Spinal cord (tissue), 10 donors: ENCODE results near the gene ANKRD11. TPM values are rescaled to one million over a fixed set of nuclear protein-coding genes. Genes with fewer than 3 reads are reported as not detected.

Experiments used
- DNase-seq, 6 donors: peaks; one replicate each; pipeline versions ENCODE4 v3.0.0 to v3.0.0-alpha.2; 2013 to 2015; ENCODE audit warnings: low spot score in 6 of 6, low read depth in 4 of 6
- H3K27ac ChIP-seq: one replicate; pipeline ENCODE4 v1.5.1; 2013; ENCODE audit warnings: low read depth, low read length, control low read depth
- H3K27me3 ChIP-seq: one replicate; pipeline ENCODE4 v1.6.1; 2013; ENCODE audit warnings: low read length; ENCODE audit not compliant: control insufficient read depth, insufficient read depth
- H3K36me3 ChIP-seq: one replicate; pipeline ENCODE4 v1.6.1; 2013; ENCODE audit warnings: low read length; ENCODE audit not compliant: control insufficient read depth, insufficient read depth
- H3K4me1 ChIP-seq: one replicate; pipeline ENCODE4 v1.6.1; 2013; ENCODE audit warnings: low read length; ENCODE audit not compliant: control insufficient read depth, insufficient read depth
- H3K4me3 ChIP-seq: one replicate; pipeline ENCODE4 v1.5.1; 2013; ENCODE audit warnings: low read depth, low read length, control low read depth
- H3K9me3 ChIP-seq: one replicate; pipeline ENCODE4 v1.6.1; 2013; ENCODE audit warnings: low read length; ENCODE audit not compliant: control insufficient read depth, insufficient read depth
- WGBS: methylation state at CpG from one replicate; pipeline ENCODE4 v1.1.5; 2013; ENCODE audit warnings: missing lambda C conversion rate; ENCODE audit not compliant: insufficient coverage; 5-methylcytosine and 5-hydroxymethylcytosine counted together
- polyA plus RNA-seq, 2 donors: library from polyadenylated mRNA; unstranded; fragments of 120-200 nt; gene quantifications; one replicate each; pipeline ENCODE4 v1.2.1, GENCODE V29; 2013; ENCODE audit not compliant: insufficient read length in 2 of 2
- total RNA-seq, 2 donors: library from RNA; depleted of rRNA in 1 of 2; stranded (reverse); fragments of 120-200 nt in 1 of 2; fragments of >200 nt in 1 of 2; gene quantifications; one replicate each; pipeline versions ENCODE4 v1.2.3 to v1.2.4, GENCODE V29; 2013 to 2014
- donor health status: healthy.

ANKRD11 gene
- total and polyA plus RNA-seq, 4 donors, result 38.2 to 104 (median 73.5) TPM

- H3K27me3 ChIP-seq, result no peaks in the 10 kb centered on the region
- peaks cover 5% of the 10 kb centered on the region for H3K4me1 ChIP-seq
- no peak for DNase-seq
- WGBS, result 93% methylated on average over 14 of the region's 16 CpGs
- no peak overlapping the region for H3K4me3 ChIP-seq
- H3K9me3 ChIP-seq, result no peaks in the 10 kb centered on the region
- H3K27ac ChIP-seq, result no peak overlapping the region
- H3K36me3 ChIP-seq, result peaks cover 99% of the 10 kb centered on the region
These were observed 38.7 kb upstream of the ANKRD11 start for GRCh38 chr16:89529097-89529496.

GRCh38 chr16:89525146-89525913, 35.0 kb upstream of the ANKRD11 start:
- Histone ChIP-seq H3K36me3 (peaks cover 94% of the 10 kb centered on the region), H3K9me3 (no peaks in the 10 kb centered on the region), H3K4me3 (no peak overlapping the region), H3K4me1 (peaks cover 2% of the 10 kb centered on the region), H3K27me3 (no peaks in the 10 kb centered on the region), H3K27ac (no peak overlapping the region)
- 76% methylated on average over 15 of the region's 20 CpGs for WGBS
- DNase-seq, result no peak

GRCh38 chr16:89523680-89524344, 33.5 kb upstream of the ANKRD11 start:
- H3K4me3 ChIP-seq, result no peak overlapping the region
- no peaks in the 10 kb centered on the region for H3K9me3 ChIP-seq
- H3K36me3 ChIP-seq, result peaks cover 94% of the 10 kb centered on the region
- peaks cover 2% of the 10 kb centered on the region for H3K4me1 ChIP-seq
- no peak overlapping the region for H3K27ac ChIP-seq
- no peaks in the 10 kb centered on the region for H3K27me3 ChIP-seq
- DNase-seq, result no peak
- WGBS, result 93% methylated on average over 32 of the region's 32 CpGs

- Histone ChIP-seq H3K36me3 (peaks cover 94% of the 10 kb centered on the region), H3K4me3 (no peak overlapping the region), H3K27ac (no peak overlapping the region), H3K9me3 (no peaks in the 10 kb centered on the region), H3K27me3 (no peaks in the 10 kb centered on the region), H3K4me1 (peaks cover 7% of the 10 kb centered on the region)
- DNase-seq, result no peak
- WGBS, result 90% methylated on average over 31 of the region's 31 CpGs
These were observed 31.9 kb upstream of the ANKRD11 start for GRCh38 chr16:89522287-89522686.

DNA sequence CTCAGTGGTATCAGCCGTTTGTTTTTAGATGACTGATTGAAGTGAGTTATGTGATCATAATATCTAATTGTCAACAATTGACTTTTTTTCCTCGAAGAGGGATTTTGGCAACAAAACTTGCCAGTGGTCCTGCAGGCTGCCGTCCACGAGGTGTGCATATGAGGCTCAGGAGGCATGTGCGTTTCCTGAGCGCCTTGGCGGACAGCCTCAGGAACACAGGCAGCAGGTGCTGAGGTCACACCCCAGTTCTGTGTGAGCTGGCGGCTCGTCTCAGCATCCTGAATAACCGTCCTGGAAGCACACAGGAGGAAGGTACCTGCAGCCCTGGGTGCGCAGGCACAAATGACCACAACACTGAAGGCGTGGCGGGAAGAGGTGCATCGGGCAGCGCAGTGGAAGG, 29.5 kb upstream of the ANKRD11 start:
- H3K4me3 ChIP-seq, result no peak overlapping the region
- H3K27me3 ChIP-seq, result no peaks in the 10 kb centered on the region
- H3K9me3 ChIP-seq, result no peaks in the 10 kb centered on the region
- peaks cover 10% of the 10 kb centered on the region for H3K4me1 ChIP-seq
- 84% methylated on average over 12 of the region's 15 CpGs for WGBS
- H3K36me3 ChIP-seq, result peaks cover 94% of the 10 kb centered on the region
- H3K27ac ChIP-seq, result no peak overlapping the region
- no peak for DNase-seq

DNA sequence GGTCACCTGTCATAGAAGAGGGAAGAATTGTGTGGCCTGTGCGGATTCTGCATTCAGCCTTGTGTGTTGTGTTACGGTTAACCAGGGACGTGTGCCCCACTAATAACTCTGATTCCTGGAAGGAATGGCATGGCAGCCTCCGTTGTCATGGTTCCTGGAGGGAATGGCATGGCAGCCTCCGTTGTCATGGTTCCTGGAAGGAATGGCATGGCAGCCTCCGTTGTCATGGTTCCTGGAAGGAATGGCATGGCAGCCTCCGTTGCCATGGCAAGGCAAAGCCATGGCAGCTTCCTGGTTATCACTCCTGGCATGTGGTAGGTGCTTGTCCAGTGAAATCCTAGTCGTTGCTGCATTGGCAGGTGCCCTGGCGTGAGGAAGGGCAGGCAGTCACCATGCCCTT, 26.8 kb upstream of the ANKRD11 start:
- 23% methylated on average over 9 of the region's 9 CpGs for WGBS
- Histone ChIP-seq H3K4me1 (peaks cover 7% of the 10 kb centered on the region), H3K9me3 (no peaks in the 10 kb centered on the region), H3K27ac (no peak overlapping the region), H3K27me3 (no peaks in the 10 kb centered on the region), H3K4me3 (no peak overlapping the region), H3K36me3 (peaks cover 94% of the 10 kb centered on the region)
- DNase-seq, result peak in 2 of 6 donors; percentile 46 to 61

- Histone ChIP-seq H3K9me3 (no peaks in the 10 kb centered on the region), H3K27me3 (no peaks in the 10 kb centered on the region), H3K4me3 (no peak overlapping the region), H3K27ac (no peak overlapping the region), H3K4me1 (peaks cover 20% of the 10 kb centered on the region), H3K36me3 (peaks cover 68% of the 10 kb centered on the region)
- WGBS, result 94% methylated on average over 3 of the region's 9 CpGs
- DNase-seq, result no peak
These were observed 22.1 kb upstream of the ANKRD11 start for GRCh38 chr16:89512453-89512852.

DNA sequence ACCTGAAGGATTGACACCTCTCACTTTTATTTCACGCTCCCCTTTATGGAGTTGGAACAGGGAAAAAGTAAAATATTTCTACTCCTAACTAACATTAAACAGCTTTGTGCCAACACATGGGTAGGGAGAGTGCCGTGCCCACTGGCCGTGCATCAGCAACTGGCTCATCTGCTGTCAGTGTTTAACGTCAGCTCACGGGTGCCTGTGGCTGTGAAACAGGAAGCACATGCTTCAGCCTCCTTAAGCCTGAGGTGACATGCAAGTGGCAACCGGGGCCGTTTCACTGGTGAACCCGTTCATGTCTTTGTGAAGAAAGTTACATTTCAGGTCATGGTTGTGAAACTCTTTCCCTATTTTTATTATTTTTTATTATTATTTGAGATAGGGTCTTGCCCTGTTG, 21.0 kb upstream of the ANKRD11 start:
- peaks cover 57% of the 10 kb centered on the region for H3K36me3 ChIP-seq
- 87% methylated on average over 4 of the region's 8 CpGs for WGBS
- no peak overlapping the region for H3K27ac ChIP-seq
- no peaks in the 10 kb centered on the region for H3K27me3 ChIP-seq
- no peaks in the 10 kb centered on the region for H3K9me3 ChIP-seq
- no peak overlapping the region for H3K4me3 ChIP-seq
- DNase-seq, result no peak
- peaks cover 22% of the 10 kb centered on the region for H3K4me1 ChIP-seq

DNA sequence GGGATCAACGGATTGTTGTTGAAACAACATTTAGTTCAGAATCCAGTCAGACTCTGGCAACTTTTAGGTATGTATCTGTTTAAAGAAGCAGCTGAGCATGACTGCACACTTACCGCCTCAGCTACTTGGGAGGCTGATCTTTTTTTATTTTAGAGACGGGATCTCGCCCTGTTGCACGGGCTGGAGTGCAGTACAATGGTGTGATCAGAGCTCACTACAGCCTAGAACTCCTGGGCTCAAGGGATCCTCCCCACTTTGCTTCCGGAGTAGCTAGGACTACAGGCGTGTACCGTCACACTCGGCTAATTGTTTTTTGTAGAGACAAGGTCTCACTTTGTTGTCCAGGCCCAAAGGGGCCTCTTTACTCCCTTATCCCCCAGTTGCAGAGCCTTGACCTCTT, 20.2 kb upstream of the ANKRD11 start:
- Histone ChIP-seq H3K36me3 (peaks cover 49% of the 10 kb centered on the region), H3K27me3 (no peaks in the 10 kb centered on the region), H3K27ac (no peak overlapping the region), H3K4me3 (no peak overlapping the region), H3K9me3 (no peaks in the 10 kb centered on the region), H3K4me1 (peaks cover 25% of the 10 kb centered on the region)
- 93% methylated on average over 8 of the region's 9 CpGs for WGBS
- DNase-seq, result no peak
